NCI-H2227 (cell line): ENCODE data around the gene CHCHD5.
A peak's percentile ranks its signal among the peaks of the same experiment; 100 is the strongest.
"Not testable (repeated sequence)": the region's sequence is repeated elsewhere in the genome, so short reads cannot be mapped to it uniquely, and the experiment has no call there.

Experiments
- DNase-seq: peaks from one replicate; lab custom pipeline; 2025; ENCODE audit not compliant: unreplicated experiment; lab: John Stamatoyannopoulos, UW

The CHCHD5 gene, protein sequence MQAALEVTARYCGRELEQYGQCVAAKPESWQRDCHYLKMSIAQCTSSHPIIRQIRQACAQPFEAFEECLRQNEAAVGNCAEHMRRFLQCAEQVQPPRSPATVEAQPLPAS

DNA sequence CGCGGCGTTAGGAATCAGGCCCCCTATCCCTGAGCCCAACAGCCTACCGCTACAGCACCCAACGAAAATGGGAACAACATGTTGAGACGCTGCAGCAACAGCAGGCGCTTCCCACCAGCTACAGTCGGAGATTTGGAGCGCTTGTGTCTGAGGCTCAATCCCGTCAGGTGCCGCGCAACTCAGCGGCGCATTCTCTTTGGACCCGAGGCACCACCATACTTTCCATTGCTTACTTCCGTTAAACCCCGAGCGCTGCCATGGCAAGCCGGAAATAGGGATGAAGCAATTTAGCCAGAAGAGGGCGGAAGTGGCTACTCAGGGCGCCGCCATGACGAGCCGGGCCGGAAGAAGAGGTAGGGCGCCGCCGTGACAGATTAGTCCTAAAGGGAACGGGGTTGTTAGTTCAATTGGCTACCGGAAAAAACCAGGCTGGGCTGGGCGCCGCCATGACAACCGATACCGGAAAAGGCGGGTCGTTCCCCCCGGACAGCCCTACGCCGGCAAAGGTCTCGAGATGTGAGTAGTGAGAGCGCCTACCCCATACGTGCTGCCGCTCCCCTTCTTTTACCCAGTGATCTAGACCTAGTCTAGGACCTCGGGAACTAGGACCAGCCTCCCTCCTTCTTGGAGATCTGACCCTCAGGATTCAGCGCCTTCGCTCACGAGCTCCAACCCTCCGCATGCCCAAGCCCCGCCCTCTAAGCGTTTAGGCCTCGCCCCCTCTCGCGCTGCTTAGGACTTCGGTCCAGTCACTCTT, at the start of gene CHCHD5:
Gene CHCHD5 (plus strand): TSS at position 476 of the 757 bp plus-strand sequence. CDS start 39 bp downstream, at position 515.
- peak; percentile 97 for DNase-seq

DNA sequence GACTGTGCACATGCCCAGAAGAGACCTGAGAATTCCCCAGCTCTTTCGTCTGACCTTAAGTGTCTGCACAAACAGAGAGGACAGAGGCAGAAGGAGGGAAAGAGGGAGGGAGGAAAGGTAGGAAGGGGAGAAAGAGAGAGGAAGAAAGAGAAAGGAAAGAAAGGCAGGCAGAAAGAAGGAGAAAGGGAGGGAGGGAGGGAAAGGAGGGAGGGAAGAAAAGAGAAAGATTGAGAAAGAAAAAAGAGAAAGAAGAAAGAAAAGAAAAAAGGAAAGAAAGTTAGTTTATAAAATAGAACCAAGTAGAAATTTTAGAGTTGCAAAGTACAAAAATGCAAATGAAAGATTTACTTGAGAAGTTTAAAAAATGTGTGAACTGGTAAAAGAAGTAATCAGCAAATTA, 49.6 kb upstream of the CHCHD5 start:
- DNase-seq = no peak

DNA sequence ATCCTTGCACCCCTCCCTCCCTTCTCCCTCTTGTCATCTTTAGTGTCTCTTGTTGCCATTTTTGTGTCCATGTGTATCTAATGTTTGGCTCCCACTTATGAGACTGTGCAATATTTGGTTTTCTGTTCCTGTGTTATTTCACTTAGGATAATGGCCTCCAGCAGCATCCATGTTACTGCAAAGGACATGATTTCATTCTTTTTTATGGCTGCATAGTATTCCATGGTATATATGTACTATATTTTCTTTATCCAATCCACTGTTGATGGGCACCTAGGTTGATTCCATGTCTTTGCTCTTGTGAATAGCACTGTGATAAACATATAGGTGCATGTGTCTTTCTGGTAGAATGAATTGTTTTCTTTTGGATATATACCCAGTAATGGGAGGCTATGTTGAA, 47.7 kb upstream of the CHCHD5 start:
- DNase-seq = not testable (repeated sequence)

DNA sequence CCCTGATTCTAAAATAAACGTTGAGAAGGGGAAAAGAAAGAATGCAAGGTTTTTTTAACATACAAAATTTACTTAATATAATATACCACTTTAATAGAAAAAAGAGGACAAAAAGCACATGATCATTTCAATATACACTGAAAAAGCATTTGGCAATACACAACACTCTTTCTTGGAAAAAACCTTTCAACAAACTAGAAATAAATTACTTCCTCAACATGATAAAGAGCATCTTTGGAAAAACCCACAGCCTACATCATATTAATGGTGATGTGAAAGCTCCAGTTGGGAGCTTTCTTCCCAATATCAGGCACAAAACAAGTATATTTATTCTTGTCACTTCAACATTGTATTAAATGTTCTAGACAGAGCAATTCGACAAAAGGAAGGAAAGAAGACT, 45.1 kb upstream of the CHCHD5 start:
- no peak for DNase-seq

DNA sequence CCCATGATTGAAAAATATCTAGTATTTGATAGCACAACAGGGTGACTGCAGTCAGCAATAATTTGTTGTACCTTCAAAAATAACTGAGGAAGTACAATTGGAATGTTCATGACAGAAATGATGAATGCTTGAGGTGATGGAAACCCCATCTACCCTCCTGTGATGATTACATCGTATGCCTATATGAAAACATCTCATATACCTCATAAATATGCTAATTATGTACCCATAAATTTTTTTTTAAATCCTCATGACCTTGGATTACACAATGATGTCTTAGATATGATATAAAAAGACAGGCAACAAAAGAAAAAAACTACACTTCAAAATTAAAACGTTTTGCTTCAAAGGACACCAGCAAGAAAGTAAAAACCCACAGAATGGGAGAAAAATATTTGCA, 43.5 kb upstream of the CHCHD5 start:
- DNase-seq = no peak

DNA sequence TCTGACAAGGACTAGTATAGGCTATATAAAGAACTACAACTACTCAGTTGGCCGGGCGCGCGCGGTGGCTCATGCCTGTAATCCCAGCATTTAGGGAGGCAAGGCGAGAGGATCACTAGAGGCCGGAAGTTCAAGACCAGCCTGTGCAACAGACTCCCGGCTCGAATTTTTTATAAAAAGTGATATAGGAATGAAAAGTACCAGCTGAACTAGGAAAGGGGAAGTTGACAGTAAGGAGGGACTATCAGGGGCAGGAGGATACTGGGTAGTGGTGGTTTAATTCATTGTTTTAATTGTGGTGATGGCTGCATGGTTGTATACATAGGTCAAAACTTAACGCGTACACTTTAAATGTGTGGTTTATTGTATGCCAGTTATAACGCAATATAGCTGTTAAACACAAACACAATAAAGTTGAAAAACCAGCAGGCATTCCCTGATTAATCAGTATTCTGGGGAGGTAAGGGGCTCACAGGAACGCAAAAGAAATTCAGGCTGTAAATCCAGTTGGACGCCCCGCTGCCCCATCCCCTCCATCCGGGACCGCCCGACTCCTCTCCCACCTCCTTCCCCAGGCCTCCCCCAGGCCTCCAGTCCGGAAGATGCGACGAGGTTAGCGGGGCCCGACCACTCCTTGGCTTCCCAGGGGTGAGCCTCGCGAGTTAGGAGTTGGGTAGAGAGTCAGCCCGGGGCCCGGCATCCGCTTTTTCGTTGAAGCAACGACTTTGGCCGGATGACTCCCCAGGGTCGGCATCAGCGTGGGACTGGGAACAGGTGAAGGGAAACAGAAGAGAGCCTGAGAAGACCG, 42.9 kb upstream of the CHCHD5 start:
- peak; percentile 88 for DNase-seq

DNA sequence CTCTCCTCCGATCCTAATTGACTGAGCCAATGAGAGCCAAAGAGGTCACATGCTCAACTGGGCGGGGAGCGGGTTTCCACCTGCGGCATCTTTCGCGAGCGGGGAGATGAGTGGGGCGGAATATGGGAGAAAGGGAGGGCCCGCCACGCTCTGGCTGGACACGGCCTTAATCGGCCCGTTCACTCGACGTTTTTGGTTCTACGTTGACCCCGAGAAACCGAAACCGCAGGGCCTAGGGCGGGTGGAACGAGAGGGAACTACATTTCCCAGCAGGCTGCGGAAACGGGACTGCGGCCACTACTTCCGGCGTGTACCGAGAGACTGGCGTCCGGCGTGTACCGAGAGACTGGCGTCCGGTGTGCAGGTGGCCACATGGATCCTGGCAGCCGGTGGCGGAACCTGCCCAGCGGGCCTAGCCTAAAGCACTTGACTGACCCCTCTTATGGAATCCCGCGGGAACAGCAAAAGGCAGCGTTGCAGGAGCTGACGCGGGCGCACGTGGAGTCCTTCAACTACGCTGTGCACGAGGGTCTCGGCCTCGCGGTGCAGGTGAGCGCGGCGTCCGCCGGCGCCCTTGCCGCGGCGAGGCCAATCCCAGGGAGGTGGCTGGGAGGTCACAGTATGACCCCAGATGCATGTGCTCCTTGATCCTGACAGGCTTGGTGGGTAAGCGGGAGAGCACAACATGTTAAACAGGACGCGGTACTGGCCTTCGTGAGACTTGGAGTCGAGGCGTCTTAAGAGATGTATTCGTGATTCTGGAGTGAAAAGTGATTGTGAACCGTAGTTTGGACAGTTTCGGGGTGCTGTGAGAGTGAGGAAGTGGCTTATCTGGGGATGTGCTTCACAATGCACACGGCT, 42.1 kb upstream of the CHCHD5 start, which contains the start of gene POLR1B:
Gene POLR1B (plus strand): TSS at position 343 of the 861 bp plus-strand sequence. CDS start 30 bp downstream, at position 373.
- peak; percentile 91 for DNase-seq

DNA sequence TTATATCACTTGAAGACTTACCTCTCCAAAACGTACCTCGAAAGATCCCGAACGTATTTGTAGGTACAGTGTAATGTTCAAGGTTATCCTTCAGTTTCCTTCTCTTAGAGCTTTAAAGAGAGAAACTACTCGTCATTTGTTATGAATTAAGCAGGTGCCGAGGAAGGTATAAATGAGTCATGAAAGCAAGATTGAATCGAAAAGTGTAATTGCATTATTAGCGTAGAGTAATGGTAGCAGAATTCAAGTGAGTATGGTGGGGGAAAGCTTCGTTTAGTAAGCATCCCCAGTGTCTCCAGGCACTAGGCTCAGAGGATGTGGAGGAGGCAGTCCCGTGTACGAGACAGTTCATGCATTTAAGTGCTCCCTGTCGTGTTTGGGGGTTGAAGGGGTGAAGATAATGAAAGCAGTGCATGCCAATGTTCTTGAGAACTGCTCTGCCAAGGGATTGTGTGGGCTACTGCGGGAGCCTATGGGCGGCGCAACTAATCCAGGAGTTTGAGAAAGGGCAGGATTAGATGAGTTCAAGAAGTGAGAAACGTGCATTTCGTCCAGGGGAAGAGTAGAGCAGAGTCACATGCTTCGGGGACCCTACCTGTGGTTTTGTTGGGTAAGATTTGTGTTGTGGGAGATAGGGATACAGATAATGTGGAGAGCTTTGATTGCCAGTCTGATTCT, 41.3 kb upstream of the CHCHD5 start:
- peak; percentile 39 for DNase-seq

DNA sequence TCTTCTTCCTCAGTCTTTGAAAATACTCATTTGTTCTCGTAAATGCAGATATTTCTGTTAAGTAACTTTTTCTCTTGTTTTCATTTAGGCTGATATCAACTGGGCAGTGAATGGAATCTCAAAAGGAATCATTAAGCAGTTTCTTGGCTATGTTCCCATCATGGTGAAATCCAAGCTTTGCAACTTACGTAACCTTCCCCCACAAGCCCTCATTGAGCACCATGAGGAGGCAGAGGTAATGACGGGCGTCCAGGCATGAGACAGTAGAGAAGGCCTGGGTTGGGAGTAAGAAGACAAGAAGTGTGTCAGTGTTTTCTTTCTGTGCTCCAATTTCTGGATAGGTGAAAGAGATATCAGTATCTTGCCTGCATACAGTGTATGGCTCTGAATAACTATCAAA, 37.1 kb upstream of the CHCHD5 start:
- DNase-seq = no peak

DNA sequence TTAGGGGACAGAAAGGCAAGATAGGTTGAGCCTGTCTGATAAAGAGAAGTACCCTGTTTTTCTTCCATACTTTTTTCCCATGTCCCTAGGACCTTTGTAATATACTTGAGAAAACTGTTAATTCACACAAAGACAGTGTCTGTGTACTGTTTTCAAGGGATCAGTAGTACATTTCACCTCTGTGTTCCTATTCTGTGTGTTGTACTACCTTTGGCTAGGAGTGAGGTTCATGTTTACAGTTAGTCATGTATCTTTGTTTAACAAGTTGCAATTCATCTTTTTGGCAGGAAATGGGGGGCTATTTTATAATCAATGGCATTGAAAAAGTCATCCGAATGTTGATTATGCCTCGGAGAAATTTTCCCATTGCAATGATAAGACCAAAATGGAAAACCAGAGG, 35.4 kb upstream of the CHCHD5 start:
- no peak for DNase-seq

DNA sequence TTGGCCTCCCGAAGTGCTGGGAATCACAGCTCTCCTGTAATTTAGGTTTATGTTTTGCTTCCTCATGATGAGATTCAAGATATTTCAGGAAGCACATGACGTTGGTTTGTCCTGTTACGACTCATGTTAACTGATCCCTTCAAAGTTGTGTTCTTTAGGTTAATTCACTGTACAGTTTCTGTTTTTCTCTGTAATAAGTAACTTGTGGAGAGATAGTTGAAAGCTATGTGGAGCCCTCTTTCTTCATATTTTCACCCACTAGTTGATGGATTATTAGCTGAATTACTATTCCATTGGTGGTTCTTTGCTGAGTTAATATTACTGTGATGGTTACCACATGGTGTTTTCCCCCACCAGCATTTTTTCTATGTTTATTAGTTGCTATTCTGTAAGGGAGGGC, 18.3 kb upstream of the CHCHD5 start:
- DNase-seq = no peak

DNA sequence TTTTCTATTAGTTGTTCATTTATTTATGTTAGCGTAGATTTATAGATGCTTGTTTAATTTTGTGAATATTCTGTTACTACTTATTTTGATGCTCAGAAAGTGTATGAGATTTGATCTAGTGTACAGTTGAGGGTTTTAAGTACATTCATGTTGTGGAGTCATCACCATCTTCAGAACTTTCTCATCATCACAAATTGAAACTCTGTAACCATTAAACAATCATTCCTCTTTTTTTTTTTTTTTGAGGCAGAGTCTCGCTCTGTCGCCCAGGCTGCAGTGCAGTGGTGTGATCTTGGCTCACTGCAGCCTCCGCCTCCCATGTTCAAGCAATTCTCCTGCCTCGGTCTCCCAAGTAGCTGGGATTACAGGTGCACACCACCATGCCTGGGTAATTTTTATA, 17.9 kb upstream of the CHCHD5 start:
- not testable (repeated sequence) for DNase-seq

DNA sequence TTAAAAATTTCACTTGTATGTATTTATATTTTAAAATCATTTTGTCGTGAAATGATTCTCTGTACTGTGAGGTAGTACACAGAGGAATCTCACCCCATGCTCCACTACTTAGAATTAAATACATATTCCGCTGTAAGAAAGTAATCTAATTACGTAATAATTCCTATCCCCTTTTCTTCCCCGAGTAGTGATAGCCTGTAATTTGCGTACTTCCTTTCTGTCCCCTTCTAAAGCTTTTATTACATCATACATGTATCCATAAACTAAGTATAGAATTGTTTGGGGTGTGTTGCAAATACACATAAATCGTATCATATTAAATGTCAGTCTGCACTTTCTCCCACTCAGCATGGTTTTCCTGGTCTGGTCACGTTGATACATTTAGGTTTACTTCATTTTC, 12.4 kb upstream of the CHCHD5 start:
- DNase-seq = no peak

DNA sequence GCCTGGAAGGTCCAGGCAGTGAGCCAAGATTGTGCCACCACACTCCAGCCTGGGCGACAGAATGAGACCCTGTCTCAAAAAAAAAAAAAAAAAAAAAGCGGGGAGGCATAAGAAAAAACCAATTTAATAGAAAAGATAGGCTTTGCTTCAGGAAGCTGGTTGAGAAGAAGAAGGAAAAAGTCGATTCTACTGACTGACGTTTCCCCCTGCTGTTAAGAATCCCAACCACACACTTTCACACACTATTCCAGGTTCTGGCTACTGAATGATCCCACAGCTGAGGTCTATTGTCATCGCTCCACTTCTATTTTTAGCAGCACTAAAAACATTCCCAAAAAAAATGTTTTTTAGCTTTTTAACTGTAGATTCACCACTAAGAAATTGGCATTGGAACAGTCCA, 6.7 kb upstream of the CHCHD5 start:
- DNase-seq = no peak

DNA sequence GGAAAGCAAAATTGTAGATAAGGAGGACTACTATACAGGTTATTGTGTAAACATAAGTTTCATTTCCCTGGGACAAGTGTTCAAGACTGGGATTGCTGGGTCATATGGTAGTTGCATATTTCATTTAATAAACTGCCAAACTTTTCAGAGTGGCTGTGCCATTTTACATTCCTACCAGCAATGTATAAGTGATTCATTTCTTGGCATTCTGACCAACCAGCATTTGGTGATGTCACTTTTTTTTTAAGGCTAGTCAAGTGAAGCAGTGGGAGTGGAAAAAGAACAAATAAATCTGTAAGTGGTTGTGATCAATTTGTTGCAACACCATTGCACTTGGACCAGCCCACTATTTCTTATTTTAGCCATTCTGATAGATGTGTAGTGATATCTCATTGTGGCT, 5.2 kb upstream of the CHCHD5 start:
- DNase-seq = no peak

DNA sequence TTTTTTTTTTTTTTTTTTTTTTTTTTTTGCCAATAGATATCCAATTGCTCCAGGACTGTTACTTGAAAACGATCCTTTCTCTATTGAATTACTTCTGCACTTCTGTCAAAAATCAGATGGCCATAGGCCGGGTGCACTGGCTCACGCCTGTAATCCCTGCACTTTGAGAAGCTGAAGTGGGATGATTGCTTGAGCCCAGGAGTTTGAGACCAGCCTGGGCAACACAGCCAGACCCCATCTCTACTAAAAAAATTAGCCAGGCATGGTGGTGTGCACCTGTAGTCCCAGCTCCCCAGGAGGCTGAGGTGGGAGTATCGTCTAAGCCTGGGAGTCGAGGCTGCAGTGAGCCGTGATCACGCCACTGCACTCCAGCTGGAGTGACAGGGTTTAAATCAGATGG, 4.3 kb upstream of the CHCHD5 start:
- DNase-seq = no peak

DNA sequence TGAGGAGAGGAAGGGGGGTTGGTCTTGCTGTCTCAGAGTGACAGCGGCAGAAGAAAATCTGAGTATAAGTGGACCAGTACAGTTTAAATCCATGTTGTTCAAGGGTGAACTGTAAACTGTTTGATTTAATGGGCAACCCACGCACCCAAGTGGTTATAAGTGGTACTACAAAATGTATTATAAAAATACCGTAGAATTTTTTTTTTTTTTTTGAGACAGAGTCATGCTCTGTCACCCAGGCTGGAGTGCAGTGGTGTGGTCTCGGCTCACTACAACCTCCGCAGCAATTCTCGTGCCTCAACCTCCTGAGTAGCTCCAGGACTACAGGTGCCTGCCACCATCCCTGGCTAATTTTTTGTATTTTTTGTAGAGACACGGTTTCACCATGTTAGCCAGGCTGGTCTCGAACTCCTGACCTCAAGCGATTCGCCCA, 2.1 kb upstream of the CHCHD5 start:
- DNase-seq = peak; percentile 79

DNA sequence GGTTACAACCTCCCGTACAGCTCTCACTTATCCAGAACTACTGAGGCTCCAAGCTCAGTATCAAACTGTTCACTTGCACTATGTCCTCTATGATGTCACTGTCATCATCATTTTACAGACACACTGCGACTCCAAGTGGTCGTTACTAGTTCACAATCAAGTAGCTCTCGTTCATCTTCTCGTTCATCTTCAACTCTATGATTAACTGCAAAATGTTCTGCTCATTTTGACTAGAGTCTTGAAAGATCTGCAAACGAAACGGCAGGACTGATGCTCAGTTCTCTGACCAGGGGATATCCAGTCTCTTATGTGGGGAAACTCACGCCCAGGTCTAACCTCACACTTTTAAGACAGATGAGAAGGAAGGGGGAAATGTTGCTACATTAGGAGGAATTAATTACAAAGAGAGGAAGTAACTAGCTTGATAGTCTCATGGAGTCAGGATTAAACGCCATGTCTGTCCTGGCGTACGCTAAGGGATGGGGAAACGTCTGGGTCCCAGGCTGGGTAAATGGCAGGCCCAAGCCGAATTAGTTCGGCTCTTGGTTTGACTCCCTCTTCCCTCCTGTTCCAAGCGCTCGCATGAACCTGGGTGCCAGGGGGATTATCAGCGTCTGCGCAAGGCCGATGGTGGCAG, 794 bp upstream of the CHCHD5 start:
- DNase-seq = peak; percentile 57

DNA sequence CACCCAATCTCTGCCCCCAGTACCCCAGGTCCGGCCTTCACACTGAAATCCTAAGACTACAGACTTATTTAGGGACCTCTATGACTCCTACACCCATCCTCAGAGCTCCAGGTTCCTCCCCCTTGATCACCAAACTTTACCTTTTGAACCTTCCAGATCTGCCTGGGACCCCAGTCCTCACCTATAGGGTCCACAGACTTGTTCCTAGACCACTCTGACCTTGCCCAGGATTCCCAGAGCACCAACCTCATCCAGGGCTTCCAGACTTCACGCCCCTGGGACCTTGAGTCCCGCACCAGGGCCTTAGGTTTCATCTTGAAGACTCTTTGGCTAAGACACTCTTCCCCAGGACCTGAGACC, 462 bp downstream of the CHCHD5 start:
- no peak for DNase-seq

DNA sequence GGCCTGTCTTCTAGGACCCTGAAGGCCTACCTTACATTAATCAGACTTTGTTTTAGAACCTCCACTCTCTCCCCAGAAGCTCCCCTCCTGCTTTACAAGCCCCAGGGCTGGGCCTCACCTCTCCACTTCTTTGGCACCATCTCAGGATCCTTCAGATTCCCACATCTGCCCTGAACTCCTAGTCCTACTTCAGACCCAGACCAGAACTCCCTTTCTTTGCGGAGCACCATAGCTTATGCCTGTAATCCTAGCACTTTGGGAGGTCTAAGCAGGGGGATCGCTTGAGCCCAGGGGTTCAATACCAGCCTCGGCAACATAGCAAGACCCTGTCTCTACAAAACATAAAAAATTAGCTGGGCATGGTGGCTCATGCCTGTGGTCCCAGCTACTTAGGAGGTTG, 991 bp downstream of the CHCHD5 start:
- no peak for DNase-seq
